Right lobe of liver (tissue), 6 donors: ENCODE results near the gene OSBPL8. TPM values are rescaled to one million over a fixed set of nuclear protein-coding genes. Genes with fewer than 3 reads are reported as not detected.

Experiments used
- ATAC-seq, 4 donors: fragments of 200-7000 bp; cut with Tn5 transposase; one replicate each; pipeline ENCODE4 v1.9.1; 2020; ENCODE audit warnings: mild to moderate bottlenecking in 4 of 4, moderate library complexity in 4 of 4
- DNase-seq, 3 donors: peaks; one replicate each; pipeline ENCODE4 v3.0.0-alpha.2; 2020
- H3K27ac ChIP-seq, 3 donors: fragments of 200-600 bp; one replicate each; pipeline ENCODE4 v1.8.0; 2022
- H3K27me3 ChIP-seq, 2 donors: fragments of 200-600 bp; one replicate each; pipeline ENCODE4 v1.8.0; 2022
- H3K36me3 ChIP-seq, 4 donors: fragments of 200-600 bp; sonication (generic) in 1 of 4; one replicate each; pipeline versions ENCODE4 v1.5.1 to v1.8.0; 2017 to 2022; ENCODE audit warnings: control low read depth in 1 of 4
- H3K4me1 ChIP-seq, 4 donors: fragments of 200-600 bp; sonication (generic) in 1 of 4; one replicate each; pipeline versions ENCODE4 v1.5.1 to v1.8.0; 2017 to 2022; ENCODE audit warnings: control low read depth in 1 of 4
- H3K4me3 ChIP-seq, 3 donors: fragments of 200-600 bp; one replicate each; pipeline ENCODE4 v1.8.0; 2022
- H3K9me3 ChIP-seq, 4 donors: fragments of 200-600 bp; sonication (generic) in 1 of 4; one replicate each; pipeline versions ENCODE4 v1.5.1 to v1.8.0; 2017 to 2022; ENCODE audit warnings: control low read depth in 1 of 4
- CTCF ChIP-seq, 4 donors: fragments of 200-600 bp in 3 of 4; fragments of 450-650 bp in 1 of 4; IDR thresholded peaks; one replicate each; pipeline versions ENCODE4 v1.5.1 to v1.8.0; 2016 to 2022; ENCODE audit warnings: antibody characterized with exemption in 4 of 4, mild to moderate bottlenecking in 2 of 4
- POLR2A ChIP-seq: fragments of 450-650 bp; IDR thresholded peaks from one replicate; pipeline ENCODE4 v1.6.1; 2017; ENCODE audit warnings: antibody characterized with exemption, mild to moderate bottlenecking
- WGBS: methylation state at CpG from one replicate; pipeline ENCODE4 v1.1.6; 2018; ENCODE audit warnings: low coverage, low lambda C conversion rate; ENCODE audit not compliant: insufficient coverage; ENCODE audit errors: missing lambda C conversion rate; 5-methylcytosine and 5-hydroxymethylcytosine counted together
- intact Hi-C, 2 donors: fragments of 100-400 bp; cut with DNase I; formaldehyde crosslinking; loops; one replicate each; pipeline versions ENCODE4 v1.11.2 to v1.14.1; 2022
- total RNA-seq, 6 experiments: library from RNA; depleted of rRNA in 2 of 6; stranded (reverse); fragments of >200 nt in 2 of 6; fragmentation: NEBNext Ultra II Directional in 3 of 6; extraction: Animal tissue kit (Norgen Biotek cat#: 25700) in 3 of 6; gene quantifications; one replicate each; pipeline versions ENCODE4 v1.1.0 to v1.2.4, GENCODE V29; 2016 to 2023
- donor health status: DM: no; HTN: yes; CAD: no.
- donor health status: DM: no; HTN: no; CAD: no.
- donor health status: DM: no; HTN: no; CAD: no.
- donor health status: DM: no; HTN: yes; CAD: no.
- donor health status: DM: no; HTN: yes; CAD: no.

Gene OSBPL8
- total RNA-seq, 6 experiments from 2014 or later: 20.2 to 29.1 (median 24.2) TPM

GRCh38 chr12:76555231-76555767, 4.3 kb downstream of the OSBPL8 start:
- Histone ChIP-seq H3K4me1 (peaks cover 0 to 14% (median 2%) of the 10 kb centered on the region in 4 donors), H3K27me3 (no peaks in the 10 kb centered on the region), H3K4me3 (no peak overlapping the region), H3K9me3 (no peaks in the 10 kb centered on the region), H3K36me3 (no peaks in the 10 kb centered on the region), H3K27ac (no peak overlapping the region)
- ATAC-seq (no peak), DNase-seq (no peak)
- intact Hi-C loops: no loop called here
- 73% methylated on average over 7 of the region's 7 CpGs for WGBS
- TF ChIP-seq POLR2A (no peak), CTCF (IDR thresholded peaks at IDR 0.05) (no peak)

GRCh38 chr12:76554405-76555230, 5.0 kb downstream of the OSBPL8 start:
- H3K27me3 ChIP-seq: no peaks in the 10 kb centered on the region
- DNase-seq: no peak
- no peaks in the 10 kb centered on the region for H3K36me3 ChIP-seq
- no peak for TF ChIP-seq CTCF (IDR thresholded peaks at IDR 0.05)
- no peak for TF ChIP-seq POLR2A
- no peak overlapping the region for H3K4me3 ChIP-seq
- peaks cover 0 to 14% (median 2%) of the 10 kb centered on the region in 4 donors for H3K4me1 ChIP-seq
- 80% methylated on average over 2 of the region's 2 CpGs for WGBS
- no peaks in the 10 kb centered on the region for H3K9me3 ChIP-seq
- intact Hi-C loops: no loop called here
- H3K27ac ChIP-seq: no peak overlapping the region
- no peak for ATAC-seq

- no peak overlapping the region for H3K4me3 ChIP-seq
- H3K9me3 ChIP-seq: no peaks in the 10 kb centered on the region
- 30% methylated on average over 1 of the region's 3 CpGs for WGBS
- intact Hi-C loops: no loop called here
- H3K27me3 ChIP-seq: no peaks in the 10 kb centered on the region
- peaks cover 0 to 7% (median 4%) of the 10 kb centered on the region in 4 donors for H3K4me1 ChIP-seq
- peak in 1 of 4 donors; percentile 11 for ATAC-seq
- TF ChIP-seq POLR2A (no peak), CTCF (IDR thresholded peaks at IDR 0.05) (no peak)
- H3K27ac ChIP-seq: no peak overlapping the region
- H3K36me3 ChIP-seq: no peaks in the 10 kb centered on the region
- no peak for DNase-seq
Observed at GRCh38 chr12:76552343-76552938, 7.1 kb downstream of the OSBPL8 start.

- H3K27ac ChIP-seq: no peak overlapping the region
- no peak for TF ChIP-seq CTCF (IDR thresholded peaks at IDR 0.05)
- no peak for TF ChIP-seq POLR2A
- no peaks in the 10 kb centered on the region for H3K36me3 ChIP-seq
- peaks cover 0 to 7% (median 2%) of the 10 kb centered on the region in 4 donors for H3K4me1 ChIP-seq
- H3K4me3 ChIP-seq: no peak overlapping the region
- intact Hi-C loops: no loop called here
- 87% methylated on average over 5 of the region's 5 CpGs for WGBS
- no peak for ATAC-seq
- DNase-seq: no peak
- no peaks in the 10 kb centered on the region for H3K9me3 ChIP-seq
- no peaks in the 10 kb centered on the region for H3K27me3 ChIP-seq
Observed at GRCh38 chr12:76551482-76551888, 8.1 kb downstream of the OSBPL8 start.
